ENCODE measurements around the gene RIPPLY3. TPM values are rescaled to one million over a fixed set of nuclear protein-coding genes. Genes with fewer than 3 reads are reported as not detected.

The RIPPLY3 gene
- total RNA-seq, 1 donor from 2014 or later = 3.7 TPM

DNA sequence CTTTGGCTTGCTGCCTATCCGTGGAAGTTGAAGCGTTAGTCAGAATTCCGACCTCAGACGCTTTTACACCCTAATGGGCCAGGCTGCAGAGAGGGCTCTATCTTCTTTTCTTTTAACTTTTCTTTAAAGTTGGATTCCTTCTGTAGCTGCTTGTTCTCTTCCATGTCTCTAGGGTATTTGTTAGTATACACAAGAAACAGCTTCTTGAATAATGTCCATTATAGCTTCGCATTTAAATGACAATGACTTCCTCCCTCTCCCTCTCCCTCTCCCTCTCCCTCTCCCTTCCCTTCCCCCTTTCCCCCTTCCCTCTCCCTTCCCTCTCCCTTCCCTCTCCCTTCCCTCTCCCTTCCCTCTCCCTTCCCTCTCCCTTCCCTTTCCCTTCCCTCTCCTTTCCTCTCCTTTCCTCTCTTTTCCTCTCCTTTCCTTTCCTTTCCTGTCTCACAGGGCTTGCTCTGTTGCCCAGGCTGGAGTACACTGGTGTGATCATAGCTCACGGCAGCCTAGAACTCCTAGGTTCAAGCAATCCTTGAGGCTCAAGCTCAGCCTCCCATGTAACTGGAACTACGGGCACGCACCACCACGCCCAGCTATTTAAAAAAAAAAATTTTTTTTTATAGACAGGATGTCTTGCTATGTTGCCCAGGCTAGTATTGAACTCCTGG lies 33.0 kb downstream of the RIPPLY3 start:
- Mint-ChIP-seq H3K27ac (no peak overlapping the region), H3K4me1 (ENCODE audit: unreplicated experiment) (no peaks in the 10 kb centered on the region), H3K36me3 (no peaks in the 10 kb centered on the region), H3K27me3 (no peaks in the 10 kb centered on the region), H3K9me3 (no peaks in the 10 kb centered on the region), H3K4me3 (no peak overlapping the region)
- no peak for DNase-seq (ENCODE audit: extremely low spot score, unreplicated experiment)
- TF ChIP-seq, protein P1, sequence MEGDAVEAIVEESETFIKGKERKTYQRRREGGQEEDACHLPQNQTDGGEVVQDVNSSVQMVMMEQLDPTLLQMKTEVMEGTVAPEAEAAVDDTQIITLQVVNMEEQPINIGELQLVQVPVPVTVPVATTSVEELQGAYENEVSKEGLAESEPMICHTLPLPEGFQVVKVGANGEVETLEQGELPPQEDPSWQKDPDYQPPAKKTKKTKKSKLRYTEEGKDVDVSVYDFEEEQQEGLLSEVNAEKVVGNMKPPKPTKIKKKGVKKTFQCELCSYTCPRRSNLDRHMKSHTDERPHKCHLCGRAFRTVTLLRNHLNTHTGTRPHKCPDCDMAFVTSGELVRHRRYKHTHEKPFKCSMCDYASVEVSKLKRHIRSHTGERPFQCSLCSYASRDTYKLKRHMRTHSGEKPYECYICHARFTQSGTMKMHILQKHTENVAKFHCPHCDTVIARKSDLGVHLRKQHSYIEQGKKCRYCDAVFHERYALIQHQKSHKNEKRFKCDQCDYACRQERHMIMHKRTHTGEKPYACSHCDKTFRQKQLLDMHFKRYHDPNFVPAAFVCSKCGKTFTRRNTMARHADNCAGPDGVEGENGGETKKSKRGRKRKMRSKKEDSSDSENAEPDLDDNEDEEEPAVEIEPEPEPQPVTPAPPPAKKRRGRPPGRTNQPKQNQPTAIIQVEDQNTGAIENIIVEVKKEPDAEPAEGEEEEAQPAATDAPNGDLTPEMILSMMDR (conservative IDR thresholded peaks at IDR 0.05) = no peak

DNA sequence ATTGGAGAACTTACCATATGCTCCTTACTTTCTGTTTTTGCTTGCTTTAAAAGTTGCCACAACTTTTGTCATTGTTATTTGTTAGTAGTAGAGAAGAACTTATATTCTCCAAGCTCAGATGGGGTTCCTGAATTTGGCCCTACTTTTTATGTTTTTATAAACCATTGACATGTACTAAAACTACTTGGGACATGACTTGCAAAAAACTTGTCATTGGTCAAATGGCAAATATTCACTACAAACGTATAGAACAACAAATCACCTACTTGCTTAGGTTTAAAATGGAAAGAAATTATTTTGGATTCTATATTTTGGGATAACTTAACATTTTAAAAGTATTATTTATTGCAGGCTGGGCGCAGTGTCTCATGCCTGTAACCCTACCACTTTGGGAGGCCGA lies 33.7 kb downstream of the RIPPLY3 start:
- H3K4me1 Mint-ChIP-seq (ENCODE audit: unreplicated experiment) = no peaks in the 10 kb centered on the region
- H3K27ac Mint-ChIP-seq = no peak overlapping the region
- H3K9me3 Mint-ChIP-seq = no peaks in the 10 kb centered on the region
- H3K27me3 Mint-ChIP-seq = no peaks in the 10 kb centered on the region
- TF ChIP-seq, protein P1 (conservative IDR thresholded peaks at IDR 0.05) = no peak
- no peak overlapping the region for H3K4me3 Mint-ChIP-seq
- no peaks in the 10 kb centered on the region for H3K36me3 Mint-ChIP-seq
- no peak for DNase-seq (ENCODE audit: extremely low spot score, unreplicated experiment)

DNA sequence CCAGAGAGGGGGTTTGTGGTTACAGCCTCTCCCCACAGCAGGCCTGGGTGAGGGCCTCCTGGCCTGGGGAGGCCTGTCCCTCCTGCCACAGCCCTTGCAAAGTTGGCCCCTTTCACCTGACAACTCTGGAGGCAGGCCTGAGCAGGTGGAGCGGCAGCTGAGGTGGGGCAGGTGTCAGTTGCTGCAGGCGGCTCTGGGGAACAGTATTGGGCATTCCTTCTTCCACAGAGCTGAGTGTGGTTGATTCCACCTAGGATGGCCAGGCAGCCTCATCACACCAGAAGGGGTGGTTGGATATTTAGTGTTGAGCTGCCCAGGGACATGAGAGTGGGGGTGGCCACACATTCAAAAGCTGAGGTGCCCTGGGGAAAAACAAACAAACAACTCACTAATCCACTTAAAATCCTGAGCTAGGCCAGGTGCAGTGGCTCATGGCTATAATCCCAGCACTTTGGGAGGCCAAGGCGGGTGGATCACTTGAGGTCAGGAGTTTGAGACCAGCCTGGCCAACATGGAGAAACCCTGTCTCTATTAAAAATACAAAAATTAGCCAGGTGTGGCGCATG lies 35.3 kb downstream of the RIPPLY3 start:
- TF ChIP-seq, protein P1 (conservative IDR thresholded peaks at IDR 0.05) = no peak
- Mint-ChIP-seq H3K4me3 (no peak overlapping the region), H3K27ac (no peak overlapping the region), H3K36me3 (no peaks in the 10 kb centered on the region), H3K27me3 (no peaks in the 10 kb centered on the region), H3K9me3 (no peaks in the 10 kb centered on the region), H3K4me1 (ENCODE audit: unreplicated experiment) (no peaks in the 10 kb centered on the region)
- DNase-seq (ENCODE audit: extremely low spot score, unreplicated experiment) = no peak

DNA sequence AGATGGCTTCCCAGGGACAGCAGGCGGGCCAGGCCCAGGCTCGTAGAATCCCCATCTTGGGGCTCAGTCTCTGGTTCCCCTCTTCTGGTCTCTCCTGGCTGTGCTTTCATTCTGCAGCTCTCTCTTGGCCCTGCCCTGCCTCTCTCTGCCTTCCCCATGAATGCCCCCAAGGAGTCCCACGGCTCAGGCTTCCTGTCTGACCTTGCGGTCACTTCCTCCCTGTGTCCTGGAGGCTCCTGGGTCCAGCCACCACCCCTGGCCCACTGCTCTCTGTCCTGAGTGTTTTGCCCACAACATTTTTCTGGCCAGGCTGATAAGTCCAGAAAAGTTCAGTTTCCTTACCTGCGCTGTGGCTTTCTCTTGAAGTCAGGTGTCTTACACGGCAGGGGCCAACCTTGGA lies 37.3 kb downstream of the RIPPLY3 start:
- H3K9me3 Mint-ChIP-seq = no peaks in the 10 kb centered on the region
- H3K36me3 Mint-ChIP-seq = no peaks in the 10 kb centered on the region
- DNase-seq (ENCODE audit: extremely low spot score, unreplicated experiment) = no peak
- TF ChIP-seq, protein P1 (conservative IDR thresholded peaks at IDR 0.05) = no peak
- no peak overlapping the region for H3K4me3 Mint-ChIP-seq
- no peaks in the 10 kb centered on the region for H3K27me3 Mint-ChIP-seq
- H3K27ac Mint-ChIP-seq = no peak overlapping the region
- no peaks in the 10 kb centered on the region for H3K4me1 Mint-ChIP-seq (ENCODE audit: unreplicated experiment)

DNA sequence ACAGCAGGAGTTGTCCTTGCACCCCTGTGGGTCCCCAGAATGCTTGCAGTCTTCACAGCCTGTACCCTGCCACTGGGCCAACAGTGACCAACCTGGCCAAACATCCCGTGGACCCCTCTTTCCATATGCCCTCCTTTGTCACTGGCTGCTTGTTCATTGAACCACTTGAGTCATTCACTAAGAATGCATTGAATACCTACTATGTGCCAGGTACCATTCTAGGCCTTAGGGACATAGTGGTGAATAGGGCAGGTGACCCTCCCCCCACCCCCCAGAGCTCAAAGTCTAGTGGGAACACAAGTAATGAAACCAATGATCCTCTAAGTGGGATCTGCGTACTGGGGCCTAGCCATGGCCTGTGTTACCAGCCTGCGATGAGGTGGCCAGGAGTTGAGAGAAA lies 38.1 kb downstream of the RIPPLY3 start:
- H3K27me3 Mint-ChIP-seq = no peaks in the 10 kb centered on the region
- TF ChIP-seq, protein P1 (conservative IDR thresholded peaks at IDR 0.05) = no peak

More for the DNA sequence above, 38.1 kb downstream of the RIPPLY3 start:
- Mint-ChIP-seq H3K4me3 (no peak overlapping the region), H3K4me1 (ENCODE audit: unreplicated experiment) (no peaks in the 10 kb centered on the region), H3K36me3 (no peaks in the 10 kb centered on the region), H3K27ac (no peak overlapping the region), H3K9me3 (no peaks in the 10 kb centered on the region)
- DNase-seq (ENCODE audit: extremely low spot score, unreplicated experiment) = no peak

Data from type B pancreatic cell (in vitro differentiated cells).